ENCODE data around the gene SRSF1.

Gene SRSF1

GRCh38 chr17:58005728-58006559 lies 1.1 kb downstream of the SRSF1 start:
- no peak for DNase-seq (ENCODE audit: low read depth, low spot score)
- Histone ChIP-seq H3K27ac (peak overlapping the region; percentile 99), H3K4me3 (peak overlapping the region; percentile 100), H3K9me3 (ENCODE audit: low read depth, low read length) (no peaks in the 10 kb centered on the region), H3K9ac (ENCODE audit: insufficient read length) (peak overlapping the region; percentile 100), H3K36me3 (ENCODE audit: insufficient read depth, low read length) (peaks cover 59% of the 10 kb centered on the region)
- no peak for TF ChIP-seq FOXP2 (optimal IDR thresholded peaks at IDR 0.05; ENCODE audit: control extremely low read depth, extremely low read length, insufficient read depth)
- no peak for TF ChIP-seq EZH2 (IDR thresholded peaks at IDR 0.05)
- TF ChIP-seq POLR2AphosphoS5 (IDR thresholded peaks at IDR 0.05; ENCODE audit: borderline replicate concordance, low read depth, low read length) = no peak

GRCh38 chr17:58005031-58005727 lies 1.9 kb downstream of the SRSF1 start:
- peak overlapping the region; percentile 100 for H3K9ac ChIP-seq (ENCODE audit: insufficient read length)
- no peak for DNase-seq (ENCODE audit: low read depth, low spot score)
- H3K9me3 ChIP-seq (ENCODE audit: low read depth, low read length) = no peaks in the 10 kb centered on the region
- peaks cover 67% of the 10 kb centered on the region for H3K36me3 ChIP-seq (ENCODE audit: insufficient read depth, low read length)
- H3K27ac ChIP-seq = peak overlapping the region; percentile 99
- H3K4me3 ChIP-seq = peak overlapping the region; percentile 100
- TF ChIP-seq POLR2AphosphoS5 (IDR thresholded peaks at IDR 0.05; ENCODE audit: borderline replicate concordance, low read depth, low read length) (no peak), FOXP2 (optimal IDR thresholded peaks at IDR 0.05; ENCODE audit: control extremely low read depth, extremely low read length, insufficient read depth) (no peak), EZH2 (IDR thresholded peaks at IDR 0.05) (no peak)

DNA sequence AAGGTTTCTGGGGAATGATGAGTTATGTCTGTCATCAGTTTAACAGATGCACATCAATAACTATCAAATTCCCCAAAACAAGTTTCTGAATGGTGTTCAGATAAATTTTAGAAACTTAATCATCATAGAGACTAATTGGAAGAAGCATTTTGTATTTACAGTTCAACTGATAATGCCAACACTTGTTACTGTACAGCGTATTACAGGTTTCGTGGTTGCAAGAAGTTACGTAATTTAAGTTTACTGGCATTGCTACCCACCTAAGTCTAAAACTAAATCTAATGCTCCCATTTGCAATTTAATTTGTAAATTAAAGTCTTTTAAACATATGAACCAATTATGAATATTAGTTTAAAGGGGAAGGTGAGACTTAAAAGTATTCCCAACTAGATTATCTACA lies 3.0 kb downstream of the SRSF1 start:
- H3K36me3 ChIP-seq (ENCODE audit: insufficient read depth, low read length) = peaks cover 78% of the 10 kb centered on the region
- H3K9me3 ChIP-seq (ENCODE audit: low read depth, low read length) = no peaks in the 10 kb centered on the region
- H3K4me3 ChIP-seq = peak overlapping the region; percentile 100
- H3K9ac ChIP-seq (ENCODE audit: insufficient read length) = peak overlapping the region; percentile 100
- peak overlapping the region; percentile 61 for H3K27ac ChIP-seq
- TF ChIP-seq POLR2AphosphoS5 (IDR thresholded peaks at IDR 0.05; ENCODE audit: borderline replicate concordance, low read depth, low read length) (no peak), FOXP2 (optimal IDR thresholded peaks at IDR 0.05; ENCODE audit: control extremely low read depth, extremely low read length, insufficient read depth) (no peak)
- no peak for DNase-seq (ENCODE audit: low read depth, low spot score)

DNA sequence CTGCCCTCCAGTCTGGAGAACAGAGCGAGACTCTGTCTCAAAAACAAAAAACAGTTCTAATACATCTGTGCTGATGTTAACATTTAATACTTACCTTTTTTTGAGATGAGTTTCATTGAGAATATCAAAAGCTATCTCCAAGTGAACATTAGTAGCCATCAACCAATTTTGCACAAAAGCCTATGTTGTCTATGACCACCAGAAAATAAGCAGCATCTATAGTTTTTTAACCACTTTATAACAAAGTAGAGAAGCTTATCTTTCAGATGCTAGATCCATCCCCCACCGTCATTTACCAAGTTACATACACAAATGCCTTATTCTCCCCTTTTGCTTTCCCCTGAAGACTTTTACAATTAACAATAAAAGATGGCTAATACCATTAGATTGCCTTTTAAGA lies 4.1 kb downstream of the SRSF1 start:
- Histone ChIP-seq H3K9ac (ENCODE audit: insufficient read length) (peak overlapping the region; percentile 100), H3K27ac (peak overlapping the region; percentile 61), H3K36me3 (ENCODE audit: insufficient read depth, low read length) (peaks cover 89% of the 10 kb centered on the region), H3K9me3 (ENCODE audit: low read depth, low read length) (no peaks in the 10 kb centered on the region), H3K4me3 (peak overlapping the region; percentile 100)
- no peak for DNase-seq (ENCODE audit: low read depth, low spot score)
- TF ChIP-seq EZH2 (IDR thresholded peaks at IDR 0.05) = no peak
- no peak for TF ChIP-seq POLR2AphosphoS5 (IDR thresholded peaks at IDR 0.05; ENCODE audit: borderline replicate concordance, low read depth, low read length)
- TF ChIP-seq FOXP2 (optimal IDR thresholded peaks at IDR 0.05; ENCODE audit: control extremely low read depth, extremely low read length, insufficient read depth) = no peak

- Histone ChIP-seq H3K36me3 (ENCODE audit: insufficient read depth, low read length) (peaks cover 95% of the 10 kb centered on the region), H3K9ac (ENCODE audit: insufficient read length) (peak overlapping the region; percentile 38), H3K9me3 (ENCODE audit: low read depth, low read length) (no peaks in the 10 kb centered on the region), H3K27ac (peak overlapping the region; percentile 61), H3K4me3 (peak overlapping the region; percentile 100; the same call in 1 of the 2 replicates)
- TF ChIP-seq FOXP2 (optimal IDR thresholded peaks at IDR 0.05; ENCODE audit: control extremely low read depth, extremely low read length, insufficient read depth) = no peak
- DNase-seq (ENCODE audit: low read depth, low spot score) = no peak
Measured at GRCh38 chr17:58002154-58002948, 4.7 kb downstream of the SRSF1 start.

DNA sequence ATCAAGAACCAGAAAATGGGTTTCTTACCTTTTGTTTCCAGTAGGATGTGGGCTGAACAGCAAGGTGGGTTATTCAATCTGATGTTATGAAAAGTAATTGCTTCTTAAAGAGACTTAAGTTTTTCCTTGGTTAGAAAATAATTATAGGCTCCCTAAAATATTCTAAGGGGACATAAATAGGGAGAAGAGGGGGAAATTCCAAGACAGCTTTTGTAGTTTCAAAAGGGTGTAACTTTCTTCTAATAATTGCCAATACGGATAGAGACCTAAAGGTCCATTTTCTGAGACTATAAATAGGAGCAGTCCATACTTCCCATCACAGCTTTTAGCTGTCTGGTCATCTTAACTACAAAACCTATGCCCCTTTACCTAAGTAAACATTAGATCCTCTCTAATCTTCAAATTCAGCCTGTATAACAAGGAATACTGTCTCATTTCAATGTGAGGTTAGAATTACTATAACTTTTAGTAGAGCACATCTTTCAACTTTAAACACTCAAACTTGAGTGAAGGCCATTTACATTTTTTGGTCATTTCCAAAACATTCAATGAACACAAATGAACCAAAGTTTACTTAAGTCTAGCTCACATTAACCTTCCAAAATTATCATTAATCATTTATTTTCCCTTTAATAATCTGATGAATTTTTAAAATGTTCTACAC lies 5.5 kb downstream of the SRSF1 start:
- Histone ChIP-seq H3K9ac (ENCODE audit: insufficient read length) (no peak overlapping the region), H3K4me3 (no peak overlapping the region), H3K27ac (peak overlapping the region; percentile 61), H3K9me3 (ENCODE audit: low read depth, low read length) (no peaks in the 10 kb centered on the region), H3K36me3 (ENCODE audit: insufficient read depth, low read length) (peaks cover 100% of the 10 kb centered on the region)
- TF ChIP-seq POLR2AphosphoS5 (IDR thresholded peaks at IDR 0.05; ENCODE audit: borderline replicate concordance, low read depth, low read length) (no peak), EZH2 (IDR thresholded peaks at IDR 0.05) (no peak), FOXP2 (optimal IDR thresholded peaks at IDR 0.05; ENCODE audit: control extremely low read depth, extremely low read length, insufficient read depth) (no peak)
- no peak for DNase-seq (ENCODE audit: low read depth, low spot score)

GRCh38 chr17:57999496-58000017 lies 7.5 kb downstream of the SRSF1 start:
- Histone ChIP-seq H3K9ac (ENCODE audit: insufficient read length) (no peak overlapping the region), H3K36me3 (ENCODE audit: insufficient read depth, low read length) (peaks cover 82% of the 10 kb centered on the region), H3K9me3 (ENCODE audit: low read depth, low read length) (no peaks in the 10 kb centered on the region), H3K4me3 (no peak overlapping the region), H3K27ac (peak overlapping the region; percentile 61)
- TF ChIP-seq POLR2AphosphoS5 (IDR thresholded peaks at IDR 0.05; ENCODE audit: borderline replicate concordance, low read depth, low read length) (no peak; the same call in none of the 2 replicates), FOXP2 (optimal IDR thresholded peaks at IDR 0.05; ENCODE audit: control extremely low read depth, extremely low read length, insufficient read depth) (no peak), EZH2 (IDR thresholded peaks at IDR 0.05) (no peak)
- peak; percentile 81 for DNase-seq (ENCODE audit: low read depth, low spot score)

All from SK-N-MC (cell line).